Astrocyte (in vitro differentiated cells and primary cell): ENCODE measurements around the gene KCNAB3. TPM values are rescaled to one million over a fixed set of nuclear protein-coding genes. Genes with fewer than 3 reads are reported as not detected.

ENCODE experiments used
- DNase-seq: peaks from one replicate; pipeline ENCODE4 v3.0.0-alpha.2; 2010; ENCODE audit warnings: low read depth
- FAIRE-seq: peaks from 2 replicates; lab custom pipeline; 2011; peaks lifted over from hg19 to GRCh38; lab: Jason Lieb, UNC
- H2AFZ ChIP-seq: 2 replicates; pipeline ENCODE4 v1.6.0; 2012; ENCODE audit warnings: low read depth, low read length, inconsistent platforms
- H3K27ac ChIP-seq: 2 replicates; pipeline ENCODE4 v1.5.1; 2011; ENCODE audit warnings: low read depth, low read length, inconsistent platforms
- H3K27me3 ChIP-seq: 2 replicates; pipeline ENCODE4 v1.6.0; 2011; ENCODE audit warnings: low read length, inconsistent platforms; ENCODE audit not compliant: insufficient read depth
- H3K36me3 ChIP-seq: 2 replicates; pipeline ENCODE4 v1.5.1; 2011; ENCODE audit warnings: low read length, inconsistent platforms; ENCODE audit not compliant: insufficient read depth
- H3K4me1 ChIP-seq: 2 replicates; pipeline ENCODE4 v1.5.1; 2011; ENCODE audit warnings: low read length, inconsistent platforms; ENCODE audit not compliant: insufficient read depth
- H3K4me2 ChIP-seq: 2 replicates; pipeline ENCODE4 v1.6.0; 2012; ENCODE audit warnings: low read length, inconsistent platforms
- H3K4me3 ChIP-seq: 2 replicates; pipeline ENCODE4 v1.5.1; 2011; ENCODE audit warnings: low read depth, mild to moderate bottlenecking, low read length, inconsistent platforms; ENCODE audit not compliant: insufficient read depth
- H3K79me2 ChIP-seq: 2 replicates; pipeline ENCODE4 v1.6.0; 2012; ENCODE audit warnings: mild to moderate bottlenecking, low read length, inconsistent platforms; ENCODE audit not compliant: insufficient read depth
- H3K9ac ChIP-seq: 2 replicates; pipeline ENCODE4 v1.6.0; 2012; ENCODE audit warnings: mild to moderate bottlenecking, low read length, inconsistent platforms
- H3K9me3 ChIP-seq: 2 replicates; pipeline ENCODE4 v1.5.1; 2012; ENCODE audit warnings: low read depth, mild to moderate bottlenecking, low read length, inconsistent platforms; ENCODE audit not compliant: insufficient read depth
- H4K20me1 ChIP-seq: 2 replicates; pipeline ENCODE4 v1.6.0; 2012; ENCODE audit warnings: low read length, inconsistent platforms; ENCODE audit not compliant: insufficient read depth
- H3K27ac Mint-ChIP-seq: one replicate; pipeline ENCODE4 v1.8.0; 2021; ENCODE audit warnings: mild to moderate bottlenecking, mixed read lengths; ENCODE audit not compliant: unreplicated experiment
- H3K27me3 Mint-ChIP-seq: one replicate; pipeline ENCODE4 v1.8.0; 2021; ENCODE audit warnings: low read depth, mixed read lengths; ENCODE audit not compliant: unreplicated experiment
- H3K36me3 Mint-ChIP-seq: one replicate; pipeline ENCODE4 v1.8.0; 2021; ENCODE audit warnings: low read depth, mixed read lengths; ENCODE audit not compliant: unreplicated experiment
- H3K4me1 Mint-ChIP-seq: one replicate; pipeline ENCODE4 v1.8.0; 2021; ENCODE audit warnings: low read depth, mixed read lengths; ENCODE audit not compliant: unreplicated experiment
- H3K4me3 Mint-ChIP-seq: one replicate; pipeline ENCODE4 v1.8.0; 2021; ENCODE audit warnings: mild to moderate bottlenecking, moderate library complexity, mixed read lengths; ENCODE audit not compliant: unreplicated experiment
- H3K9me3 Mint-ChIP-seq: one replicate; pipeline ENCODE4 v1.8.0; 2021; ENCODE audit warnings: mild to moderate bottlenecking, mixed read lengths; ENCODE audit not compliant: unreplicated experiment
- EZH2 ChIP-seq: IDR thresholded peaks from 2 replicates; pipeline ENCODE4 v1.6.1; 2012; ENCODE audit warnings: mild to moderate bottlenecking, low read length, inconsistent platforms; ENCODE audit not compliant: insufficient read depth
- total RNA-seq: library from RNA; stranded (reverse); gene quantifications from 2 replicates; pipeline ENCODE4 v1.2.1, GENCODE V29; 2021
- TF ChIP-seq, protein P1 (sequence below): IDR thresholded peaks from 2 replicates; pipeline ENCODE4 v1.5.1; 2011; ENCODE audit warnings: low read depth, mild to moderate bottlenecking, inconsistent platforms, low read length, moderate library complexity; ENCODE audit not compliant: insufficient read depth

Gene KCNAB3
- total RNA-seq, 1 donor from 2014 or later = 1.4 TPM

GRCh38 chr17:7880076-7880868, 49.4 kb downstream of the KCNAB3 start:
- H3K36me3 Mint-ChIP-seq = peaks cover 1% of the 10 kb centered on the region
- no peaks in the 10 kb centered on the region for H3K27me3 ChIP-seq
- H3K9me3 Mint-ChIP-seq = no peaks in the 10 kb centered on the region
- no peaks in the 10 kb centered on the region for H3K9me3 ChIP-seq
- no peaks in the 10 kb centered on the region for H4K20me1 ChIP-seq
- no peaks in the 10 kb centered on the region for H3K27me3 Mint-ChIP-seq
- no peak overlapping the region for H3K27ac ChIP-seq
- peaks cover 14% of the 10 kb centered on the region for H3K36me3 ChIP-seq
- H3K4me1 ChIP-seq = peaks cover 3% of the 10 kb centered on the region
- no peak for DNase-seq
- H3K4me1 Mint-ChIP-seq = no peaks in the 10 kb centered on the region
- H3K79me2 ChIP-seq = peaks cover 2% of the 10 kb centered on the region
- no peak for TF ChIP-seq EZH2
- TF ChIP-seq, protein P1, sequence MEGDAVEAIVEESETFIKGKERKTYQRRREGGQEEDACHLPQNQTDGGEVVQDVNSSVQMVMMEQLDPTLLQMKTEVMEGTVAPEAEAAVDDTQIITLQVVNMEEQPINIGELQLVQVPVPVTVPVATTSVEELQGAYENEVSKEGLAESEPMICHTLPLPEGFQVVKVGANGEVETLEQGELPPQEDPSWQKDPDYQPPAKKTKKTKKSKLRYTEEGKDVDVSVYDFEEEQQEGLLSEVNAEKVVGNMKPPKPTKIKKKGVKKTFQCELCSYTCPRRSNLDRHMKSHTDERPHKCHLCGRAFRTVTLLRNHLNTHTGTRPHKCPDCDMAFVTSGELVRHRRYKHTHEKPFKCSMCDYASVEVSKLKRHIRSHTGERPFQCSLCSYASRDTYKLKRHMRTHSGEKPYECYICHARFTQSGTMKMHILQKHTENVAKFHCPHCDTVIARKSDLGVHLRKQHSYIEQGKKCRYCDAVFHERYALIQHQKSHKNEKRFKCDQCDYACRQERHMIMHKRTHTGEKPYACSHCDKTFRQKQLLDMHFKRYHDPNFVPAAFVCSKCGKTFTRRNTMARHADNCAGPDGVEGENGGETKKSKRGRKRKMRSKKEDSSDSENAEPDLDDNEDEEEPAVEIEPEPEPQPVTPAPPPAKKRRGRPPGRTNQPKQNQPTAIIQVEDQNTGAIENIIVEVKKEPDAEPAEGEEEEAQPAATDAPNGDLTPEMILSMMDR = no peak
- H3K4me3 Mint-ChIP-seq = no peak overlapping the region
- H3K9ac ChIP-seq = peak overlapping the region; percentile 36
- H3K27ac Mint-ChIP-seq = no peak overlapping the region
- no peak overlapping the region for H3K4me3 ChIP-seq
- no peak overlapping the region for H3K4me2 ChIP-seq
- H2AFZ ChIP-seq = no peak overlapping the region
- FAIRE-seq = no peak

DNA sequence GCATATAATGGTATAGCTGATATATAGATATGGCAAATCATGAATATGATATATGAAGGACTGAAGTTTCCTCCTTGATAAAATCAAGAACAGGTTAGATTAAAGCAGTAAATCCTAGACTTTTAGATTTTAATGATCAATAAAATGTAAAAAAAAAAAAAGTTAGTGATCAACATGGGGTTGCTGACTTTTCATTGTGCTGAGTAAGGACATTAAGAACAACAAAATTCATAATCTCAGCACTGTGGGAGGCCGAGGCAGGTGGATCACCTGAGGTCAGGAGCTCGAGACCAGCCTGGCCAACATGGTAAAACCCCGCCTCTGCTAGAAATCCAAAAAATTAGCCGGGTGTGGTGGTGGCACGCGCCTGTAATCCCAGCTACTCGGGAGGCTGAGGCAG, 51.4 kb downstream of the KCNAB3 start:
- Histone ChIP-seq H3K4me2 (no peak overlapping the region), H3K4me3 (no peak overlapping the region), H2AFZ (no peak overlapping the region), H3K79me2 (peaks cover 2% of the 10 kb centered on the region), H4K20me1 (no peaks in the 10 kb centered on the region), H3K27me3 (no peaks in the 10 kb centered on the region), H3K27ac (no peak overlapping the region), H3K9me3 (no peaks in the 10 kb centered on the region), H3K36me3 (peaks cover 14% of the 10 kb centered on the region), H3K9ac (no peak overlapping the region), H3K4me1 (no peaks in the 10 kb centered on the region)
- no peak for TF ChIP-seq EZH2
- TF ChIP-seq, protein P1 = no peak
- DNase-seq = no peak
- Mint-ChIP-seq H3K27me3 (no peaks in the 10 kb centered on the region), H3K9me3 (no peaks in the 10 kb centered on the region), H3K27ac (no peak overlapping the region), H3K36me3 (peaks cover 7% of the 10 kb centered on the region), H3K4me1 (peaks cover 3% of the 10 kb centered on the region), H3K4me3 (no peak overlapping the region)
- FAIRE-seq = no peak

- no peak for TF ChIP-seq EZH2
- TF ChIP-seq, protein P1 = no peak
- Mint-ChIP-seq H3K36me3 (peaks cover 8% of the 10 kb centered on the region), H3K27ac (no peak overlapping the region), H3K4me1 (peaks cover 7% of the 10 kb centered on the region), H3K9me3 (no peaks in the 10 kb centered on the region), H3K4me3 (no peak overlapping the region), H3K27me3 (no peaks in the 10 kb centered on the region)
- Histone ChIP-seq H3K27ac (no peak overlapping the region), H3K9me3 (no peaks in the 10 kb centered on the region), H2AFZ (no peak overlapping the region), H3K4me3 (no peak overlapping the region), H4K20me1 (no peaks in the 10 kb centered on the region), H3K79me2 (no peaks in the 10 kb centered on the region), H3K27me3 (no peaks in the 10 kb centered on the region), H3K9ac (no peak overlapping the region), H3K36me3 (peaks cover 8% of the 10 kb centered on the region), H3K4me1 (no peaks in the 10 kb centered on the region), H3K4me2 (no peak overlapping the region)
- no peak for DNase-seq
- no peak for FAIRE-seq
Observed at GRCh38 chr17:7875804-7876370, 53.8 kb downstream of the KCNAB3 start.
